OCI-LY7 (cell line): ENCODE measurements around the gene ABCC8. TPM values are rescaled to one million over a fixed set of nuclear protein-coding genes. Genes with fewer than 3 reads are reported as not detected.
A peak's percentile ranks its signal among the peaks of the same experiment; 100 is the strongest.

ENCODE experiments used
- BruUV-seq: library from RNA; stranded (reverse); fragments of 400-500 nt; replicated peaks from 2 replicates; lab custom pipeline; 2021; lab: Mats Ljungman, UMichigan
- CTCF ChIA-PET: fragments of 300-600 bp; sonication (Branson Sonifier 250); formaldehyde crosslinking; loops from one replicate; lab custom pipeline; 2022; ENCODE audit warnings: antibody characterized with exemption; ENCODE audit not compliant: unreplicated experiment; lab: Charles Lee
- POLR2A ChIA-PET: fragments of 300-600 bp; sonication (Branson Sonifier 250); formaldehyde crosslinking; loops from one replicate; lab custom pipeline; 2022; ENCODE audit warnings: antibody characterized with exemption; lab: Charles Lee
- DNase-seq: peaks from one replicate; pipeline ENCODE4 v3.0.0-alpha.2; 2015; ENCODE audit warnings: low spot score
- H2AFZ ChIP-seq: fragments of 200-600 bp; sonication (generic), shearing (Covaris generic); 2 replicates; pipeline ENCODE4 v1.6.1; 2014; ENCODE audit warnings: mild to moderate bottlenecking, antibody characterized with exemption, low read length, moderate library complexity
- H3K27ac ChIP-seq: fragments of 200-600 bp; sonication (generic); 2 replicates; pipeline ENCODE4 v1.5.1; 2014; ENCODE audit warnings: mixed run types, low read depth, mild to moderate bottlenecking, moderate library complexity, low read length, inconsistent platforms; ENCODE audit not compliant: poor library complexity, severe bottlenecking
- H3K36me3 ChIP-seq: fragments of 200-600 bp; sonication (generic); 2 replicates; pipeline ENCODE4 v1.6.1; 2014; ENCODE audit warnings: mild to moderate bottlenecking, antibody characterized with exemption, low read length, moderate library complexity, mixed read lengths; ENCODE audit not compliant: insufficient read depth
- H3K4me1 ChIP-seq: fragments of 200-600 bp; sonication (generic); 2 replicates; pipeline ENCODE4 v1.5.1; 2014; ENCODE audit warnings: mild to moderate bottlenecking, low read length; ENCODE audit not compliant: insufficient read depth, poor library complexity, severe bottlenecking
- H3K4me2 ChIP-seq: fragments of 200-600 bp; sonication (generic); 2 replicates; pipeline ENCODE4 v1.6.1; 2014; ENCODE audit warnings: mild to moderate bottlenecking, low read length
- H3K4me3 ChIP-seq: fragments of 200-600 bp; sonication (generic); 2 replicates; pipeline ENCODE4 v1.5.1; 2014; ENCODE audit warnings: mild to moderate bottlenecking, low read depth, low read length; ENCODE audit not compliant: poor library complexity, severe bottlenecking
- H3K79me2 ChIP-seq: fragments of 200-600 bp; sonication (generic); 2 replicates; pipeline ENCODE4 v1.6.1; 2016; ENCODE audit warnings: low read depth, mild to moderate bottlenecking, low read length, moderate library complexity, mixed read lengths; ENCODE audit not compliant: insufficient read depth
- H3K9me2 ChIP-seq: fragments of 200-600 bp; sonication (generic); 2 replicates; pipeline ENCODE4 v1.6.1; 2016; ENCODE audit warnings: mild to moderate bottlenecking, low read length, mixed read lengths; ENCODE audit not compliant: insufficient read depth
- H3K9me3 ChIP-seq: fragments of 200-600 bp; sonication (generic); 2 replicates; pipeline ENCODE4 v1.6.1; 2014; ENCODE audit warnings: mild to moderate bottlenecking, mixed run types, low read length, mixed read lengths
- H4K20me1 ChIP-seq: fragments of 200-600 bp; sonication (generic); 2 replicates; pipeline ENCODE4 v1.6.1; 2014; ENCODE audit warnings: mild to moderate bottlenecking, antibody characterized with exemption, low read length, moderate library complexity, mixed read lengths; ENCODE audit not compliant: insufficient read depth
- CTCF ChIP-seq: fragments of 200-600 bp; sonication (generic); conservative IDR thresholded peaks from 2 replicates; pipeline ENCODE4 v1.5.1; 2014; ENCODE audit warnings: mild to moderate bottlenecking, antibody characterized with exemption, low read length, moderate library complexity, mixed read lengths
- EZH2phosphoT487 ChIP-seq: fragments of 200-600 bp; sonication (generic); IDR thresholded peaks from 2 replicates; pipeline ENCODE4 v1.6.1; 2018; ENCODE audit warnings: low read depth, borderline replicate concordance, mild to moderate bottlenecking, mixed run types, antibody characterized with exemption, low read length, moderate library complexity, mixed read lengths
- intact Hi-C: fragments of 100-400 bp; cut with micrococcal nuclease; formaldehyde crosslinking; loops from one replicate; pipeline ENCODE4 v1.10.0; 2022; ENCODE audit not compliant: unreplicated experiment
- total RNA-seq, 2 experiments: library from RNA; depleted of rRNA in 1 of 2; stranded (reverse); fragments of >200 nt in 1 of 2; shearing (Covaris generic) in 1 of 2; gene quantifications; 2 replicates each; pipeline ENCODE4 v1.2.3, GENCODE V29; 2014 to 2022

ABCC8 gene
- total RNA-seq, 2 experiments from 2014 or later: not detected

GRCh38 chr11:17475666-17476316, 854 bp downstream of the ABCC8 start:
- POLR2A ChIA-PET: no interaction called here
- no peak for TF ChIP-seq CTCF
- no peak for TF ChIP-seq EZH2phosphoT487
- Histone ChIP-seq H3K4me3 (no peak overlapping the region), H3K79me2 (no peaks in the 10 kb centered on the region), H2AFZ (no peak overlapping the region), H3K36me3 (no peaks in the 10 kb centered on the region), H3K27ac (no peak overlapping the region), H4K20me1 (no peaks in the 10 kb centered on the region), H3K9me2 (no peaks in the 10 kb centered on the region), H3K4me2 (no peak overlapping the region), H3K9me3 (no peaks in the 10 kb centered on the region), H3K4me1 (no peaks in the 10 kb centered on the region)
- CTCF ChIA-PET: no interaction called here
- no peak for DNase-seq
- BruUV-seq: no TSS peak
- intact Hi-C loops: no loop called here

- CTCF ChIA-PET: no interaction called here
- Histone ChIP-seq H3K27ac (no peak overlapping the region), H3K4me3 (no peak overlapping the region), H3K9me2 (no peaks in the 10 kb centered on the region), H3K4me1 (no peaks in the 10 kb centered on the region), H2AFZ (no peak overlapping the region), H3K9me3 (no peaks in the 10 kb centered on the region), H3K4me2 (no peak overlapping the region), H3K79me2 (no peaks in the 10 kb centered on the region), H4K20me1 (no peaks in the 10 kb centered on the region), H3K36me3 (no peaks in the 10 kb centered on the region)
- 0 out of 2 replicates have a peak, but pooled peaks have one; percentile 23 for TF ChIP-seq CTCF
- no peak for TF ChIP-seq EZH2phosphoT487
- POLR2A ChIA-PET: interaction anchor here (1.6 kb wide), 1 partner anchor 87 kb away, joined by 3 read pairs; no protein-coding TSS in a partner anchor
- DNase-seq: no peak
- no TSS peak for BruUV-seq
- intact Hi-C loops: no loop called here
Observed at GRCh38 chr11:17473071-17473744, 3.4 kb downstream of the ABCC8 start.

- no peak for TF ChIP-seq CTCF
- TF ChIP-seq EZH2phosphoT487: no peak
- intact Hi-C loops: no loop called here
- Histone ChIP-seq H3K4me1 (no peaks in the 10 kb centered on the region), H3K4me2 (no peak overlapping the region), H3K9me2 (no peaks in the 10 kb centered on the region), H3K9me3 (no peaks in the 10 kb centered on the region), H3K4me3 (no peak overlapping the region), H3K27ac (no peak overlapping the region), H3K36me3 (no peaks in the 10 kb centered on the region), H2AFZ (no peak overlapping the region), H4K20me1 (no peaks in the 10 kb centered on the region), H3K79me2 (no peaks in the 10 kb centered on the region)
- ChIA-PET CTCF (no interaction called here), POLR2A (interaction anchor here (1.6 kb wide), 1 partner anchor 86 kb away, joined by 3 read pairs; no protein-coding TSS in a partner anchor)
- no peak for DNase-seq
- BruUV-seq: no TSS peak
Observed at GRCh38 chr11:17472467-17472866, 4.2 kb downstream of the ABCC8 start.
